Measurements from ENCODE around the gene GOSR2.

DNA sequence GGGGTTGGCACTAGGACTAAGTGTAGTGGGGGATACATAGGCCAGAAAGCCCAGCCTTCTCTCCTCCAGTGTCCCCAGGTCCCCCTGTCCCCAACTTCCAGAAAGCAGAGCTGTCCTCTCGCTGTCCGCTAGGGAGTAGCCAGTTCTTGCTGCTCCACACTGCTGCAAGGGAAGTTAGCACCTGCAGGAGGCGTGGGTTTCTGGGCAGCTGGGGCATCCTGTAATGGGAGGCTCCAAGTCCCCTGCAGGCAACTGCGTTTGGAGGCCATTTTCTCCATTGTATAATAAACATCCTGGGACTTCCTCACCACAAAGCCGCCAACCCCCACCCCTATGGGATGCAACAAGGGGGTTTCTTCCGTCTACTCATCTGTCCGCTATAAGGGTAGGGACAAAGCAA lies 54.4 kb downstream of the GOSR2 start:
- peak in 1 of 2 donors; percentile 23 for TF ChIP-seq CTCF (IDR thresholded peaks at IDR 0.05; ENCODE audit: extremely low read depth in 1 of 2, insufficient read depth in 1 of 2, low read depth in 1 of 2, low read length in 2 of 2)
- TF ChIP-seq POLR2AphosphoS5 (IDR thresholded peaks at IDR 0.05; ENCODE audit: insufficient read depth, low read depth, low read length): no peak
- no peak for TF ChIP-seq POLR2A (IDR thresholded peaks at IDR 0.05; ENCODE audit: low read depth, low read length)
- TF ChIP-seq, protein P1, sequence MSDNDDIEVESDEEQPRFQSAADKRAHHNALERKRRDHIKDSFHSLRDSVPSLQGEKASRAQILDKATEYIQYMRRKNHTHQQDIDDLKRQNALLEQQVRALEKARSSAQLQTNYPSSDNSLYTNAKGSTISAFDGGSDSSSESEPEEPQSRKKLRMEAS (IDR thresholded peaks at IDR 0.05; ENCODE audit: insufficient read depth, insufficient read length): no peak
- no peak for TF ChIP-seq EZH2 (IDR thresholded peaks at IDR 0.05; ENCODE audit: borderline replicate concordance, low read depth, low read length, severe bottlenecking)
- TF ChIP-seq MYC (IDR thresholded peaks at IDR 0.05; ENCODE audit: low read depth, low read length): no peak
- TF ChIP-seq FOS (IDR thresholded peaks at IDR 0.05; ENCODE audit: borderline replicate concordance, insufficient read depth, low read length): no peak
- TF ChIP-seq JUN (IDR thresholded peaks at IDR 0.05; ENCODE audit: borderline replicate concordance, insufficient read depth, insufficient read length, low read depth): no peak
- no peak for TF ChIP-seq GATA2 (IDR thresholded peaks at IDR 0.05; ENCODE audit: insufficient read depth, insufficient read length, low read depth, low read length)
